HT-29 (cell line): ENCODE data around the gene SFXN5. TPM values are rescaled to one million over a fixed set of nuclear protein-coding genes. Genes with fewer than 3 reads are reported as not detected.

Source experiments
- DNase-seq: peaks from one replicate; pipeline ENCODE4 v3.0.0-alpha.2; 2015; ENCODE audit warnings: low spot score
- total RNA-seq: library from RNA; depleted of rRNA; stranded (reverse); fragments of >200 nt; shearing (Covaris generic); gene quantifications from 2 replicates; pipeline ENCODE4 v1.2.3, GENCODE V29; 2014

The SFXN5 gene
- total RNA-seq, 1 experiment from 2014 or later = 49.4 TPM

DNA sequence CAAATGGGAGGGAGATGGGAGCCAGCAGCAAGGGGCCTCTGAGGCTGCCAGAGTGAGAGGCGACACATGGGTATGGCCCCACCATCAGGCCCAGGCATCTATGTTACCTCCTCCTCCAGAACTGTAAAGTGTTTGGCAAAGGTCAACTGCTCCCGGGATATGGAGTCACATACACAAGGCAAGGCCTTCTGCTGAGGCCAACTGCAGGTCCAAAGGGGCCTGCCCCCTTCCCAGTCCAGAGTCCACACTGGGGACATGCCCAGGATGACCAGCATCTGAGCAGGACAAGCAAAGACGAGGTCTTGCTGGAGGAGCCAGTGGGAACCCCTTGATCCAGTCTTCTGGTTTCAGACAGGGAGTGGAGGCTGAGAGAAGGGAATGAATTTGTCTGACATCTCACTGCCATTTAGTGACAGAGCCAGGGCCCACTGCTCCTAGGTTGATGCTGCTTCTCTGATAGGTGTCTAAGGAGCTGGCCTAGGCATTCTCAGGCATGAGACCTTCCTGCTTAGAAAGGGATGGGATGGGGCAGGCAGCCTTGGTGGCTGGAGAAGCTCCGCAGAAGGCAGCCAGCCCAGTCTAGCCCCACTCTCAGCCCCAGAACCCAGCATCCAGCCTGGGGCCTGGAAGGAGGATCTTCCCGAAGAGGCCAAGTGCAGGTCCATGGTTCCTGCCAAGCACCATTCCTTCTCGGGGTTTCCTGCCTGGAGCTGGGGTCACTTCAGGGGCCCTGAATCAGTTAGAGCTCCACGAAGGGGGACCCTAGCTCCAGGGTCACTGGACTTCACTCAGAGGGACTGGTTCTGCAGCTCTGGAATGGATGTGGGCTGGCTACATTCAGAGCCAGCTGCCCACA, 127.7 kb downstream of the SFXN5 start:
- no peak for DNase-seq

DNA sequence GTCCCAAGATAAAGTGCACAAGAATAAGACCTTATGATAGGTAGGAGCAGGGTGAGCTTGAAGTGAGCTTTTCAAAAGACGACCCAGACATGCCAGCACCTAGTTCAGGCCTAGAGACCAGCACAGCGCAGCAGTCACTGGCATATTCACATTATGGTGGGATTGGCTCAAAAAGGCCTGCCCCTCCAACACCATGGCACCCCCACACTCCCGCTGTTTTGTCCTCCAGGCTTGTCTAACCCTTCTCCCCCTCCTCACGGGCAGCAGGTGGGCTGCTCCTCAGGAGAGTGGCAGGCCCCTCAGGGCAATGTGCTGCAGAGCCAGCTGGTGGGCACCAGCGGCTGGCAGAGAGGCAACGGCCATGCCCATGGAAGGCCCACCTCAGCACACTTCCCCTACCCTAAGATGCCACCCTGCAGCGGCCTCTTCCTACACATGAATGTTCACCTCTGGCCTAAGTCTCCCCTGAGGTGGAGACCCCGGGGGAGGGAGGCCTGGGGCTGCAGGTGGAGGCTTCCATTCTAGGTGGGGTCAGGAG, 128.6 kb downstream of the SFXN5 start:
- no peak for DNase-seq

DNA sequence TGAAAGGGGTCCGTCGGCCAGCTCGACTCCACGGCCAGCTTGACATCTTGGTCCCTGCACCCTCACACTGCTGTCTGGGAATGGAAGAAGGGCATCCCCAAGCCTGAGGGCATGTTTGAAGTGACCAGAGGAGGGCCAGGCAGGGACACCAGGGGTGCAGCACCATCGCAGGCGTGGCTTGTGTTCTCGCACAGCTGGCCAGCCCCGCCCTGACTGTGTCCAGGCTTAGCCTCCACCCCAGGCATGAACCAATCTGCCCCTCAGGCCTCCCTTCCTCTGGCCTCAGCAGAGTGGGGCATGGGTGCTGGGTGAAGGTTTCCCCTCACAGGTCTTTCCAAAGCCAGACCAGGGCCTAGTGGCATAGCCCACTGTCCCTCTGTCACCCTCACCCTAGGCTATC, 129.2 kb downstream of the SFXN5 start:
- no peak for DNase-seq

DNA sequence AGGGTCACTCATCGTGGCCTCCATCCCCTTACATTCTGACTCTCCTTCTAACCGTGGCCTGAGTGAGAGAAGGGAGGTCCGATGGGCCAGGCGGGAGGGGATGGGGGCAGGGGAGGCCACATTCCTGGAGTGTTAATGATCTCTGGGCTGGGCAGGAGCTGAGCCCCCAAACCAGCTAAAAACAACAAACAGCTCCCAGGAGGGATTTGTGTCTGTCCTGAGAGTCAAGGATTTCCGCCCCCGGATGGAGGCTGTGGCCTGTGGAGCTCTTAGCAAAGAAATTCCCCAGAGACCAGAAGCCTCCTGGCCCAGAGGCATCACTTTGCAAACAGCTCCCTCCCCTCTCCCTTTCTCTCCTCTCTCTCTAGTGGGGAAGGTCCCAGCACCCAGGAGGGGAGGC, 130.7 kb downstream of the SFXN5 start:
- no peak for DNase-seq

DNA sequence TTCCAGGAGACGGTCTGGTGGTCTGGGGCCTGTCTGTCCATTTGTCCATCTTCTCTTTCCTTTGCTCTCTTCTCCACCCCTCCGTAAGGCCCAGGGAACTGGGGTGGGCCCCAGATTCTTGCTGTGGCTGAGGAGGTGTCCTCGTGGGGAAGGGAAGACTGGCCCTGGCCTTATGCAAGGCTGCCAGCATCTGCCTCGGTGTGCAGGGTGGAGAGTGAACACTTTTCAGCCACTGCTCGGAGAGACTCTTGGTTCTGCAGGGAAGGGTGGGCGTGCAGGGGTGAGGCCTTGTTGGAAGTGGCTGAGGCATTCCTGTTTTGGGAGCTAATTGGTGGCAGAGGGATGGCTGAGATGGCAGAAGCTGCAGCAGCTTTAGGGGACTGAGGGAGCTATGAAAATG, 131.2 kb downstream of the SFXN5 start:
- DNase-seq = no peak

DNA sequence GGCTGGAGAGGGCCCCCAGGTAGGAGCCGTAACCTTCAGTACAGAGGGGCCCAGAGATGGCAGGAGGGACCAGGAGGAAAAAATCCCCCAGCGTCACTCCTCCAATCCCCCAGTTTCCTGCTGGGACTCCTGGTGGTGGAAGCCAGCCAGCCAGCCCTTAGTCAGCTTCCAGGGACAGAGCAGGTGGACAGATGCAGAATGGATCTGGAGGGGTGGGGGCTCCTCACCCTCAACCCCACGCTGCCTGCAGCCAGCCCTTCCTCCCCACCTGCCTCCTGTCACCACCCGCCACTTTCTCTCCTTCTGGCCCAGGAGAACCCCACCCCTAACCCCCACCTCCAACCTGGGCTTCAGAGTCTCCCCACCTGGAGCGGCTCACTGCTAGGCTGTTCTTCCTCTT, 133.1 kb downstream of the SFXN5 start:
- DNase-seq = no peak

DNA sequence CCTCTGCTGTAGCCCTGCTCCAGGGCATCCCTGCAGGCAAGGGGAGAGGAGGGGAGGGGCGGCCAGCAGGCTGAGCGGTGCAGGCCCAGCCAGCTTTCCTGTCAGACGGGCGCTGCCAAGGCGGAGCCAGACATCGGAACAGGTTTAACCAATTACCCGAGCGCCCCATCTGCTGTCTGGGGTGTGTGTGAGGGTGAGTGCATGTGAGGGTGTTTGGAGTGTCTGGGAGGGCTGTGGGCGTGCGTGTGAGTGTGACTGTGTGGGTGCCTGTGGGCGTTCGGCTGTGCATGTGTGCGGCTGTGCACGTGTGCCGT, 134.2 kb downstream of the SFXN5 start:
- DNase-seq = peak; percentile 15

DNA sequence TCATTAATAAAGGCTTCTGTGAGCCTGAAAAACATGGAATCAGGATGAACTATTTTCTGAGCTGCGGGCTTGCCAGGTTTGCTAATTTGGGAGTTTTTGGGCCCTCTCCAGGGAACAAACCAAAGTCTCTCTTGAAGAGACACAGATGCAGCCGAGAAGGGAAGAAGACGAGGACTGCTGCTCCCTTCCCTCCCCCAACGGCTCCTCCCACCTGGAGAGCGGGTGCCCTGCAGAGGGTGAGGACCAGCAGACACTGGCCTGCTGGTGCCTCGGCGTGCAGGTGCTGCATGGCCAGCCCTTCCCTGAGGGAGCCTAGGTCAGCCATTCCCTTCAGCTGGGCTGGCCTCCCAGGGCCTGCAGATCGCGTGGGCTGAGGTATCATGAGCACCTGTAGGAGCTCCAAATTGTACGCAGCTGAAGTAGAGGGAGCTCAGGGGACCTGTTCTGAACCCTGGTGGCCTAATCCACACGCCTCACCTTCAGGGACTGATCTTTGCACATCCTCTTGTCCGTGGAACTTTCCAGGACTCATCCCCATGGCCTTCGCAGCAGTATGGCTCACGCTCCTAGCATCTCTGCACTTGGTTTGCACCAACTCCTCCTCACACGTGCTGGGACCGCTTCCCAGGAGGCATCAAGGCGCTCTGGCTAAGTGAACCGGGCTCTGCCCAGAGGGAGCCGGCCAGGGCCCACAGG, 134.7 kb downstream of the SFXN5 start:
- no peak for DNase-seq

DNA sequence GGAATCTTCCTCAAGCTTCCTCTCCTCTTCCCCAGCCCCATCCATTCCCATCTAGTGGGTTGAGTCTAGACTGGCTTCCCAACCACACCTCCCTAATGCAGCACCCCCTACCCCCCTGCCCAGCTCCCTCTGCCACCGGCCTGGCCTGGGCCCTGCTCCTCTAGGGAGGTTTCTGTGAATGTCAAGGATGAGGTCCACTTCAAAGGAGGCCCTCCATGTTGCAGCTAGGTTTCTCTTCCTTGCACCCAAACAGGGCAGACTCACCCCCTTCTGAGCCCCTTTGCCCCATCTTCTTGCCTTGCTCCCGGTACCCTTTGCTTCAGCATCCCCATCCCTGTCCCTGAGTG, 135.9 kb downstream of the SFXN5 start:
- DNase-seq = no peak

DNA sequence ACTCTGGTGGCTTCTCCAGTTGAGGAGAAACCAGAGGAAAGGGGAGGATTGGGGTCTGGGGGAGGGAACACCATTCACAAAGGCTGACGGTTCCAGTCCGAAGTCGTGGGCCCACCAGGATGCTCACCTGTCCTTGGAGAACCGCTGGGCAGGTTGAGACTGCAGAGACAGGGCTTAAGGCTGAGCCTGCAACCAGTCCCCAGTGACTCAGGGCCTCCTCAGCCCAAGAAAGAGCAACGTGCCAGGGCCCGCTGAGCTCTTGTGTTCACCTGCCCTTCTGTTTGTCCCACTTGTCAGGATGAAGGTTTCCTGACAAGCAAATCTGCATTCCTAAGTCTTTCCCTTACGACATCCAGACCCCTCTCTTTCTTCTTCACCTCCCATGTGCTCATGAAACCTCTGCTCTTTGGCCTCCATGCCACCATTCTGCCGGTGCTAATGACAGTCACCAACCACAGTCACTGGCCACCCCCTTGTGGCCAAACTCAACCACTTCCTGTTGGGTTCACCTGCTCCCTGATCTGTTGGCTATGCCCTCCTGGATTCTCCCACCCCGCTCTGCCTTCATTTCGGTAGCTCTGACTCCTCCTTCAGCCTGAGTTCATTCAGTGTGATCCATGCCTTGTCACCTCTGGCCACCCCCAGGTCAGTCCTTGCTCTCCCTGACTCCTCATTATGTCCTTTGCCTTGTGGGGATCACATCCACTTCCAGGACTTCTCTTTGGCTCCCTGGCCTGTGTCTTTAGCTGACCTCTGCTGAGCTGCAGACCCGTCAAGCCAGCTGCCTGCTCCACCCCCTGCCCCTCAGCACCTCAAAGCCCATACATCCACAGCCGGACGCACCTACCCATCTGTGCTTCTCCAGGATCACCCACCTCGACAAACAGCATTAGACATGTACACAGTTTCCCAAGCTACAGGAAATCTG, 136.6 kb downstream of the SFXN5 start:
- DNase-seq = peak; percentile 77

DNA sequence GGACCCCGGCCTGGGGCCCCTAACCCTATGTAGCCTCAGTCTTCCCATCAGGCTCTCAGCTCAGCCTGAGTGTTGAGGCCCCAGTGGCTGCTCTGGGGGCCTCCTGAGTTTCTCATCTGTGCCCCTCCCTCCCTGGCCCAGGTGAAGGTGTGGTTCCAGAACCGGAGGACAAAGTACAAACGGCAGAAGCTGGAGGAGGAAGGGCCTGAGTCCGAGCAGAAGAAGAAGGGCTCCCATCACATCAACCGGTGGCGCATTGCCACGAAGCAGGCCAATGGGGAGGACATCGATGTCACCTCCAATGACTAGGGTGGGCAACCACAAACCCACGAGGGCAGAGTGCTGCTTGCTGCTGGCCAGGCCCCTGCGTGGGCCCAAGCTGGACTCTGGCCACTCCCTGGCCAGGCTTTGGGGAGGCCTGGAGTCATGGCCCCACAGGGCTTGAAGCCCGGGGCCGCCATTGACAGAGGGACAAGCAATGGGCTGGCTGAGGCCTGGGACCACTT, 137.8 kb downstream of the SFXN5 start:
- no peak for DNase-seq

DNA sequence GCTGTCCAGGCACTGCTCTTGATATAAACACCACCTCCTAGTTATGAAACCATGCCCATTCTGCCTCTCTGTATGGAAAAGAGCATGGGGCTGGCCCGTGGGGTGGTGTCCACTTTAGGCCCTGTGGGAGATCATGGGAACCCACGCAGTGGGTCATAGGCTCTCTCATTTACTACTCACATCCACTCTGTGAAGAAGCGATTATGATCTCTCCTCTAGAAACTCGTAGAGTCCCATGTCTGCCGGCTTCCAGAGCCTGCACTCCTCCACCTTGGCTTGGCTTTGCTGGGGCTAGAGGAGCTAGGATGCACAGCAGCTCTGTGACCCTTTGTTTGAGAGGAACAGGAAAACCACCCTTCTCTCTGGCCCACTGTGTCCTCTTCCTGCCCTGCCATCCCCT, 138.3 kb downstream of the SFXN5 start:
- no peak for DNase-seq

DNA sequence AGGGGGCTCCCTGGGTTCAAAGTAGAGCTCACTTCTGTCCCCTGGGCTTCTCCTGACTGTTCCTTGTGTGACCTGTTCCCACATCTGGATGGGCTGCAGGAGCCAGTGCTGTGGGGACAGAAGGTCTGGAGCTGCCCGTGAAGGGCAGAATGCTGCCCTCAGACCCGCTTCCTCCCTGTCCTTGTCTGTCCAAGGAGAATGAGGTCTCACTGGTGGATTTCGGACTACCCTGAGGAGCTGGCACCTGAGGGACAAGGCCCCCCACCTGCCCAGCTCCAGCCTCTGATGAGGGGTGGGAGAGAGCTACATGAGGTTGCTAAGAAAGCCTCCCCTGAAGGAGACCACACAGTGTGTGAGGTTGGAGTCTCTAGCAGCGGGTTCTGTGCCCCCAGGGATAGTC, 138.7 kb downstream of the SFXN5 start:
- DNase-seq = no peak

DNA sequence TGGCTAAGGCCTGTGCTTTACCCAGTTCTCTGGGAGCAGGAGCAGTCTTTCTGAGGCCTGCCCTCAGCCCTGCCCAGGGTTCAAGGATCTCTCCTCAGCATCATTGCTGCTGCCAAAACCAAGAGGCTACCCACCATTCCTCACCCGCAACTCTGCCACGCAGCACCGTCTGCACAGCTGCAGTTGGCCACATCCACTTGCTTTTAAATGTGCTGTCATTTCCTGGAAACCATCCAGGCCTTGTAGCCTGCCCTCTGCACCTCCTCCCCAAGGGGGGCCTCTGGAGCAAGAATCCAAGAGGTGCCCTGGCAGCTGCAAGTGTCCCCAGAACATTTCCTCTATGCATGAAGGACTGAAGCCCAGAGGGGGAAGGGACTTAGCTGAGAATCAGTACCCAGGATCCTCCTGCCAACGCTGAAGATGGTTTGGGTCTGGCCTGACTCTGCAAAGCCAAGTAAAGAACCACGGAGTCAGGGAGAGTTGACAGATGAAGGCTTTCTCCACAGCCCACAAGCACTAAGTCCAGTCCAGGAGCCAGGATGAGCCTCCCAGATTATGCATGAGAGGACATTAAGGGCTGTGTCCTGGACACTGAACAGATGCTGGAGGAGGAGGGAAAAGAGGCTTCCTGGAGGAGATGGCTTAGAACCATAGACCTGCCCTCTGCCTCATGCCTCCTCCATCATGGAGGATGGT, 139.3 kb downstream of the SFXN5 start:
- DNase-seq = no peak

DNA sequence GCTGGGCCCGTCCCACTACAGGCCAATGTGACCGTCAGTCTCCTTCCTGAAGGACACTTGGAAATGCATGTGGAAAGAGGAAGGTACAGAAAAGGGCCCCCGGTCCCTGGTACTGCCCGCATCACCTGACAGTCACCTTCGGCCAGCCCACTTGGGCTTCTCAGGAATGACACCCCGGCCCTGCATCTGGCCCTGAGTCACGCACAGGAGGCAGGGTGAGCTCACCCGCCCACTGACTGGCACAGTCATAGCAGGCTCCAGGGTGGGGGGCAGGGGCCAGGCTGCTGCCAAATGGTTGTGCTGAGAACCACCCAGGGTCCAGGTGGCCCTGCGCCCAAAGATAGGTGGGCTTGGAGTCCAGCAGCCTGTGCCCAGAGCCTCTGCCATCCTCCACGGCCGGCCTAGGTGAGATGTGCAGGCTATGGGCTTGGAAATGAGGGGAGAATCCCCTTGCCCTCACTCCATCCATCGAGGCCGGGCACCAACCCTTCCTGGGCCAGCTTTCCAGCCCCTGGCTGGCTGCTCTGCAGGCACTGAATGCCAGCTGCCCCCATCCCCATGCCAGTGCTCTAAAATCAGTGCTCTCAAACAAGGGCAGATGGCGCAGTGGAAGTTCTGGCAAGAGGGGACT, 140.1 kb downstream of the SFXN5 start:
- DNase-seq = no peak

DNA sequence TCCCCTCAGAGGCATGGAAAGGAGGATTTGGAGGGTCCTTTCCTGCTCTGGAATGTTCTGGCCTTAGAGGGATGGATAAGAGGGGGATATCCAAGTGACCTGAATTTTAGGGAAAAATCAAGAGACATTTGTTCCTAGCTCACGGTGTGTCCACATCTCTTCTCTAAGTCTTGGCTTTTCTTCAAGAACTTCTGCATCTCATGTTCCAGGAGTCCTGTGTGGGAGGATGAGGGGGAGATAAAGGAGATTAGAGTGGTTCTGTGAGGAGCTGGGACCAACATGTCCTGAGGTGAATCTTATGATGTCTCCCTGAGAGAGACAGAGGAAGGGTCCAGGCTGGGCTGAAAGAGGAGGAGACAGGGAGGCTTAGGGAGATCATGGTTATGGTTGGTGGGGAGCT, 142.5 kb downstream of the SFXN5 start:
- no peak for DNase-seq

DNA sequence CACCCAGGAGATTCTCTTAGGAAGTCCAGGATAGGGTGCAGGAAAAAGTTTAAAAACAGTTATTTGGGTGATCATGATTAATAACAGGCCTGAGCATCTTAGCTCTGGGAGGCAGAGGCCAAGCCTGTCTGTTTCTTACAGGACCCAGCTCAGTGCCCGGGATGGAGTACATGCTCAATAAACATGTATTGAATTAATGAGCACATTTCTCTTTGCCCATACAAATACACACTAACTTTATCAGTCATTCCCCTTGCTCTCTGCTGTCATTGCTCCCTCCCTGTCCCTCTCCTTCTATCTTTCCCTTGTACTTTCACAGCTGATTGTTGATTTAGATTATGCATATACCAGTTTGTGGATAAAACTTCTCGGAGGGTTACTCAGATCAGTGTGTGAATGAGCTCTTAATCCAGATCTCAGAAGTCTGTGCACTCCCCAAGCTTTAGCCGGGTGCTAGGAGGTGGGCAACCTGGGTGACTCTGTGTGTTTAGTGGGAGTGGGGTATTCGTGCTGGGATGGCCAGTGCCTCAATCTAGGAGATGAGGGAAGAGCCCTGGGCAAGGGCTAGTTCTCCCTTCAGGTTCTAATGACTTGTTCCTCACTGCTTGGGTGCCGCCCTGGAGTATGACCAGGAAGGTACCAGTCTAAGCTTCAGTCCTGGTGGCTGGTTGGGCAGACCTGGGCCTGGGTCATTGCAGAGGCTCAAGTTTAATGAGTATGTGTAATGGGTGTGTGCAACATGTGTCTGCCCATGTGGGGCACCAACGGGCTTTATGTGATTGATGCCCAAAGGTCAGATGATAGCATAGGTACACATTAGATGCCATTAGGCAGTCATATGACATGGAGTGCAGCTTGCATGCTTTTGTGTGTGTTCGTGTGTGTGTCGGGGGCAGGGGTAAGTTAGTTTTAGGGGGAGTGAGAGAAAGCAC, 143.6 kb downstream of the SFXN5 start:
- no peak for DNase-seq

DNA sequence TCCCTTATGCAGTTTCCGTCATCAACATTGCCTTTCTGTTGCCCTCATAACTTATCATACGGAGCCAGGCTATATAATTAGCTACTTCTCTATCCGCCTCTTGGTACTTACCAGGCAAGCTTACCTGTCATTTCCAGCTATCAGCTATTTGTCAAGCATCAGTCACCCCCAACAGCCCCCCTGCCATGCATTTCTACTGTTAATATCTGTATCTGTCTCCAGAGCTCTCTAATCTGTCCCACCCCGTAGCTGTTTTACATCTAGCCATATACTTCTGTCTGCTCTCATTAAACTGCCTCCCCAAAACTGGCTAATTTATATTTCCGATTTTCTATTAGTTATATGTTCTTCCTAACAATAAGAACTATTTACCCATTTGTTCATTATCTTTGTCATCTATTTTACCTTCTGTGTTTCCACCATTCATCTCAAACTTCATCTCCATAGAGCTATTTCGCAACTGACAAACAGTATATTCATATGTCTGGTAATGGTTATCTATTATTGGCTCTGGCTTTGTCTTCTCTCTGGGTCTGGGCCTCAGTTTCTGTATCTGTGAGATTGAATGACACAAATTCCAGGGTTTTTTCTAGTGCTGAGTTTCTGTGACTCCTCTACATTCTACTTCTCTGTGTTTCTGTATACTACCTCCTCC, 144.6 kb downstream of the SFXN5 start:
- DNase-seq = no peak

DNA sequence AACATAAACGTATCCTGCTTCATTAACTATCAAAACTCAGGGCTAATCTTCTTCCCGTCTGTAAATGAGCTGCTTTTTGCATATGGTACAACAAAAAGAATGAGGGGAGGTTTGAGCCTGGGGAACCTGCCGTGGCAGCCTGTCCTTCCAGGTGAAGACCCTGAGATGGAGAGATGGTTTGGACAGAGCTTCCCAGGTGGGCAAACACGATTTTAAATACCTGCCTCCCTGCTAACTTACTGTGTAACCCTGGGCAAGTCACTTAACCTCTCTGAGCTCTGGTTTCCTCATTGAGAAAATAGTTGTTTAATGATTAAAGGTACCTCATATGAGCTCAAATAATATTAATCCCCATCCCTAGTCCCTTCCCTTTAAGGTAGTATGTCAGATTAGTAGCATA, 145.1 kb downstream of the SFXN5 start:
- DNase-seq = no peak
